ENCODE data around the gene PDE2A. TPM values are rescaled to one million over a fixed set of nuclear protein-coding genes. Genes with fewer than 3 reads are reported as not detected.

PDE2A gene
- total RNA-seq, 1 donor from 2014 or later = 78.3 TPM

DNA sequence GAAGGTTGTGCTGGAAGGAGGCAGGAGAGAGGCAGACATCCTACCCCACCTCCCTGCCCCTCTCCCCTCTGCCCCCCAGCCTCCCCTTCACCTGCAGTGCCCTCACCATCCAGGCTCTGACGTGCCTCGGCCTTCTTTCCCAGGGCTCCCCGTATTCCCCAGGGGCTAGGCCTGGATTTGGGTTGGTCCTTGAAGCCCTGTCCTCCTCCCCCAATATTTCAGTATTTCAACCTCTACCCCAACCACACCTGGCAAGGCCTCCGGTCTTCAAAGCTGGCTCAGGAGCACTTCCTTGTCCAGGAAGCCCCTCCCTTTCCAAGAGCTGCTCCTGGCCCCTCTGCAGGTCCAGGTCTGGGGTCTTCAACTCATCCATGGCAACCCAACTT is 8.6 kb upstream of the PDE2A start:
- no peak for DNase-seq

DNA sequence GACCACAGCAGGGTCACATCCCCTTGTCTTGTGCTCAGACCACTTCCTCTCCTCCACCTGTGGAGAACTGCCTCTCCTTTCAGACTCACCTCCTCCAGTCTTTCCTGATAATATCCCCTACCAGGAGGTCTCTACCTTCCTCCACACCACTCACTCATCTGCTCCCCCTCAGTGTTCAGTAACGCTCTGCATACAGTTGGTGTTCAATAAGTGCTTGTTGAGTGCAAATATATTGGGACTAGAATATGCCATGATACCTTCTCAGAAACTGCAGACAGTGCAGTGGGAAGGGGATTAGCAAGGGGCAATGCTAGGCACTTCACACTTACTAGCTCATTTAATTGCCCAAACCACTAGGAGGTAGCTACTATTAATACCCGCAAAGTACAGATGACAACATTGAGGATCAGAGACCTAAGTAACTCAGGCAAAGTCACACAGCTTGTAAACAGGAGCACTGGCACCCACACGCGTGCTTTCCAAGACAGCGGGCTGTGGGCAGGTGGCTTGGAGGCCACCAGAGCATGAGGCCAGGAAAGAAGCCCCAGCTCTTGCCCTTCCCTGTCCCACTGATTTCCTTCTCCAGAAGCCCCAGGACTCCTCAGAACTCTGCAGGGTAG is 8.1 kb upstream of the PDE2A start:
- no peak for DNase-seq

- peak; percentile 61 for DNase-seq
Observed at GRCh38 chr11:72681226-72682153, 7.3 kb upstream of the PDE2A start.

DNA sequence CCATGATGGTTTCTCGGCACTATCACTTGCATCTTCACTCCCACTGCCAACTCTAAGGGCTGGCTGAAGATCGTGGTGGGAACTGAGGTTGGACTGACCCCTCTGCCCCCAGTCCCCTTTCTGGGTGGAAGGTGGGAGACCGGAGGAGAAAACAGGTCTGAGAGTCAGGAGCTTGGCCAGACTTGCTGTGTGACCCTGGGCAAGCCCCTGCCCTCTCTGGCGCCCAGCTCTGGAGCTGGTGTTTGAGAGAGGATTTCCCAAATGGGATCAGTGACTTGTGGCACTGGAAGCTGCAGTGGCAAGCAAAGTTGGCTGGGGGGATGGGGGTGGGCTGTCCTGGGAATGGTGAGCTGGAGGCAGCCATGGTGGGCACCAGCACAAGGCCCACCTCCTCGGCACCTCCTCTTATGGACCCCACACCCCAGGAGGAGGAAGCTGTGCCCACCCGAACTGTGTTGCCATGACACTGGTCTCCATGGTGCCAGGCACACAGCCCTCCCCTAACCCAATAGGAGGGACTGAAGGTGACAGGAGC is 6.5 kb upstream of the PDE2A start:
- DNase-seq = no peak

DNA sequence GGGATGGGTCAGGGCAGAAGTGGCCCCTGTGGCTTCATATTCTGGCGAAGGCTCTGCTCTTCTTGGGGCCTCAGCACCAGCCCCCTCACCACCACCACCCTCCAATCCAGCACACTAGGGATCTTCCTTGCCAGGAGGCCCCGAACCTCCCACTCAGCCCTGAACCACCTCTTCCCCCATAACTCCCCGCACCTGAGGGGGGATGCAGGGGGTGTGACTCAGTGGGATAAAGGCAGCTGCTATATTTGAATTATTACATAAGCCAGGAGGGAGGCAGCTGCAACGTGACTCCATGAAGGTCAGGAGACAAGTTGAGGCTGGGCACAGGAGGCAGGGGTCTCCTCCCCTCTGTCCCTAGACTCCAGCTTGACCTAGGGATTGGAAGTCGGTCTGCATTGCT is 5.6 kb upstream of the PDE2A start:
- no peak for DNase-seq

- DNase-seq = no peak
Observed at GRCh38 chr11:72678524-72678923, 4.3 kb upstream of the PDE2A start.

- DNase-seq = peak; percentile 29
Observed at GRCh38 chr11:72676861-72677341, 2.7 kb upstream of the PDE2A start.

- DNase-seq = no peak
Observed at GRCh38 chr11:72675221-72675620, 999 bp upstream of the PDE2A start.

- no peak for DNase-seq
Observed at GRCh38 chr11:72673284-72673942, 809 bp downstream of the PDE2A start.

- no peak for DNase-seq
Observed at GRCh38 chr11:72672597-72673238, 1.5 kb downstream of the PDE2A start.

DNA sequence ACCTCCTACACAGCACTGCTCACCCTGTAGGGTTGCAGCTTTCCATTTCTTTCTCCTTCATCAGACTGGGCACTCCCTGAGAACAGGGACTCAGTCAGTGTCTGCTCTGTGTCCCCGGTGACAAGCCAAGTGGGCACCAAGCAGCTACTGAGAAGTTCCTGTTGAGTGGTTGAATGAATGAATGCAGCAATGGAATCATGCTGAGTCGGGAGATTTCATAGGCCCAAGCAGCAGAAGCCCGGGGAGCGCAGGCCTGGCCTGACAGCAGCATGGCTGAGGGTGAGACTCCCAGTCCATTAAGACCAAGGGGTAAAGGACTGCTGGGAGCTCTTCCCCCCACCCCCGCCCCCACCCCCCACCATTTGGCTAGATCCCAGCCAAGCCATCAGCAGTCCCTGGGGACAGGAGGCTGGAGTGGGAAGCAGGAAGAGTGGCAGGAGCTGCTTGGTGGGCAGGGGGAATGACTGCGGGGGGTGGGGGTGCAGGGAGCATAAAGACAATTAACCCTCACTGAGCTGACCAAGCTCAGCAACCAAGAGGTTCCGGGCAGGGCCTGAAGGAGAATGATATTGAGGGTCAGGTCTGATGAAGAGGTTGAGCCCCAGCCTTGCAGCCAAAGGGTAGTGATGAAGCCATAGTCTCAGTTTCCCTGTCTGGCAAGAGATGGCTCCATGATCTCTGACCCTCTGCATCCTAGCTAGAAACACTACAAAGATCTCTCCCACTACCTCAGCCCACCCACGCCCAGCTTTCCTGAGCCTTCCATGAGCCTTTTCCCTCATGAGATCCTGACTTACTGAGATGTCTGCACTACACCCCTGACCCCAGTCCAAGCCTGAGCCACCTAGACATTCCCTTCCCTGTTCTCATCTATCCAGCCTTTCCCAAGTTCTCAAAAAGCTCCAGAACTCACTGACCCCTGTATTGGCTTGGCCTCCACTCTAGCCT is 2.8 kb downstream of the PDE2A start:
- DNase-seq = no peak

DNA sequence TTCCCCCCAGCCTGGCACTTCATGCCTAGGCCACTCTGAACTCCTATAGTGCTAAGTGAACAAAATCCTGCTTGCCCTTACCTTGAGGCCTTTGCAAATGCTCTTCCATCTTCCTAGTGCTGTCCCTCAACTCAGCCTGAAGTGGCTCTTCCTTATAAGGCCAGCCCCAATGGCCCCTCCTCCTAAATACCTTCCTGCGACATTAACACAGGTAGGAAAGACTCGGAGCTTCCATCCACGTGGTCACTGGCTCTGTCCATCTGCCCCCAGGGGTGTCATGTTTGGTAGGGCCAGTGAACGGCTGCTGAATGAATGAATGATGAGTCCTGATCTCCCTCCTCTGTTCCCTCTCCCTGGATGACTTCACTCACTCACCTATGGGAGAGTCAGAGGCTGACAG is 4.2 kb downstream of the PDE2A start:
- no peak for DNase-seq

- no peak for DNase-seq
Observed at GRCh38 chr11:72669527-72669926, 4.7 kb downstream of the PDE2A start.

- DNase-seq = no peak
Observed at GRCh38 chr11:72668629-72669347, 5.4 kb downstream of the PDE2A start.

DNA sequence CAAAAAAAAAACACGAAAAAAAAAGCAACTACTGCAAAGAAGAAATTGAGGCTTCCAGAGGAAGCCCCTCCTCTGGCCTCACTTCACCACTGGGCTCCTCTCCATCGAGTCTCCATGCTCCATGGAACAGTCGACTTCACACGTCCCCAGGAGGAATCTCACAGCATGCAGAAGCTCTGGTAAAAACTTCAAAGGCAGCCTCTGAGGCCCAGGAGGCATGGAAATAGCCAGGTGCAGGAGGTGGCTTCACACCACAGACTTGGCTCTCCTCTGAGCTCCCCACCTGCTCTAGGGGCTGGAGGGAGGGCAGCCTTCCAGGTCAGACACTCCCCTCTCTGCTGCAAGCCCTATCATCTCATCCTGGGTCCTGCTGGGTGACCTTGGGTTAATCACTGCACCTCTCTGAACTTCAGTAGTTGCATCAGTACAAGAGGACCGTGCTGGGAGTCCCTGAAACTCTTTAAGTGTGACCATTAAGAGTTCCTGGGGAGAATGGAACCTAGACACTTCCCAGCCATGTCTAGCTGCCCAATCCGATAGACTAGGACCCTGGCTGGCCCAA is 8.2 kb downstream of the PDE2A start:
- DNase-seq = no peak

DNA sequence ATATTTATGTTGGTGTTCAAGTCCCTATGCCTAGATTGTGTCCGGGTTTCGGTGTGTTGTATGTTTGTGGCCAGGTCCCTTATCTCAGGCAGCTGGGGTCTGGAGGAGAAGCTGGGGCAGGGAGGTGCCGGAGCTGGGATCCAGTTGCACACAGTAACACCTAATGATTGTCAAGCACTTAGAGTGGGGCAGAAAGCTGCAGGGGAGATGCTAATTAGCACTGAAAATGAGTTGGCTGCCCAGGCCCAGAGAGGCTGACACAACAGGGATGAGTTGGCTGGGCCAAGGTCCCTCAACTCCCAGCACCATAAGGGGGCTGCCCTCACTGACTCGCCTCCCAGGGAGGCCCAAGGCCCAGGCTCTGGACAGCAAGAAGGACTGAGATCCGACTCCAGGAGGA is 12.2 kb downstream of the PDE2A start:
- no peak for DNase-seq

- no peak for DNase-seq
Observed at GRCh38 chr11:72661486-72661885, 12.7 kb downstream of the PDE2A start.

DNA sequence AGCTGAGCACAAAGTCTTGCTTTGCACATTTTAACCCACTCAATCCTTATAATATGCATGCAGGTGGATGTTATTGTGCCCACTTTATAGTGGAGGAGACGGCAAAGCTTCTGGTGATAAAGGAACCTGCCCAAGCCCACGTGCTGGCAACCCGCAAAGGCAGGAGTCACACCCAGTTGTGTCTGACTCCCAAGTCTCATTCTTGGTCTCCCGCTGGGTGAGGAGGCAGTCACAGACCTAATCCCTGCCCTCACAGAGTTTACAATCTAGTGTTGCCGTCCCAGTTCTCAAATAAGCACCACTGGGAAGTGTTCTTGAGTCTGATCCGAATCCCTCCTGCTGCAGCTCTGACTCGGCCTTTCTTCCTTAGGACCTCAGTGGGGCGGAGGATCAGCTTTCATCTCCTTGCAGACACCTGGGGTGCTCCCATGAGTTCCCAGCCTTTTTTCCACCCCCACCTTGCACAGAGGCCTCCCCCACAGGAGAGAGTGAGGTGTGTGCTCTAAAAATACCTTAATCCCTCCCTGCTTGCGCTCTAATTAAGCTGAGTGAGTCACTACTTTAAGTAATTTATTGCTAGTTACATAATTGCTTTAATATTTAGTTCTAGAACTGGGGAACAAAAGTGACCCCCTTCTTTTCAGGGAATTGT is 15.1 kb downstream of the PDE2A start:
- DNase-seq = no peak

DNA sequence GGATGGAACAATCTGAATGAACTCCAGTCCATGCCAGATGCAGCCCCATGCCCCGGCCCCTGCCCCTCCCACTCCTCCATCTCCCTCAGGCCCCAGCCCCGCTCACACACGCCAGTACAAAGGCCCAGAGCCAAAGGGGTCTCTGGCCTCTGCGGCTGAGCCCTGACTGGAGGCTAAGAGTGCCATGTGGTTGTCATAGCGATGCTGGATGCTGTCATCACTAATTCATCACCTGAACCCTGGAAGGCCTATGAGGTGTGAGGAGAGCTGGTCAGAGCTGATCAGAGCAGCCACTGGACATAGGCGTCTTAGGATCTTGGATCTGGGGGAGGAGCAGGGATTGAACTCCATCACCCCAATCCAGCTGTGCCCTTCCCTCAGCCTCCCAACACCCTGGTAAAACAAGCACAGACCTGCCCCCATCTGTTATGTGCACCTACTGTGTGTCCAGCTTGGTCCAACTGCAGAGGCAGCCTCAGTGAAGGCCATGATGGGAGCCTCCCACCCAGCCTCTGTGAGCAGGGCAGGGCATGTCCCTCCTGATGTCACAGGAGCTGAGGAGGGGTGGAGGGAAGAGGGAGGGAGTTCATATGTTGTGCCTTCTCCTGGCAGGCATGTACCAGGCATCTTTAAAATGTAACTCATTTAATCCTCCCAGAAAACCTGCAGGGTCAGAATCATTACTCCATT is 16.7 kb downstream of the PDE2A start:
- no peak for DNase-seq

All from occipital lobe (tissue), 2 donors.